AG04450 (cell line): ENCODE data around the gene LHCGR. TPM values are rescaled to one million over a fixed set of nuclear protein-coding genes. Genes with fewer than 3 reads are reported as not detected.

Source experiments
- CTCF ChIA-PET: fragments of 300-600, 350-600 bp; formaldehyde crosslinking; extraction: SDS; loops from one replicate; lab custom pipeline; 2022; ENCODE audit warnings: antibody characterized with exemption, inconsistent platforms; lab: Charles Lee
- POLR2A ChIA-PET: fragments of 350-600 bp; formaldehyde crosslinking; extraction: SDS; loops from one replicate; lab custom pipeline; 2021; ENCODE audit warnings: antibody characterized with exemption, inconsistent platforms; lab: Yijun Ruan, JAX
- DNase-seq: peaks from one replicate; pipeline ENCODE4 v3.0.0-alpha.2; 2011; ENCODE audit warnings: low read depth, low spot score
- H3K27ac ChIP-seq: one replicate; pipeline ENCODE4 v1.5.1; 2012; ENCODE audit warnings: low read depth, low read length, control low read depth
- H3K27me3 ChIP-seq: one replicate; pipeline ENCODE4 v1.6.0; 2012; ENCODE audit warnings: low read length; ENCODE audit not compliant: control insufficient read depth, insufficient read depth
- H3K4me3 ChIP-seq: 2 replicates; pipeline ENCODE4 v1.5.1; 2011; ENCODE audit warnings: mild to moderate bottlenecking, low read depth, low read length, control low read depth
- H3K9me3 ChIP-seq: 2 replicates; pipeline ENCODE4 v1.5.1; 2012; ENCODE audit warnings: low read length; ENCODE audit not compliant: control insufficient read depth, insufficient read depth
- polyA plus RNA-seq: library from polyadenylated mRNA; depleted of rRNA; stranded (reverse); fragments of >200 nt; gene quantifications from 2 replicates; pipeline ENCODE4 v1.2.3, GENCODE V29; 2011
- TF ChIP-seq, protein P1 (sequence below): IDR thresholded peaks from 2 replicates; pipeline ENCODE4 v1.5.1; 2011; ENCODE audit warnings: low read depth, low read length, control low read depth, inconsistent platforms

Gene LHCGR
- polyA plus RNA-seq, 1 experiment: 3.8 TPM

DNA sequence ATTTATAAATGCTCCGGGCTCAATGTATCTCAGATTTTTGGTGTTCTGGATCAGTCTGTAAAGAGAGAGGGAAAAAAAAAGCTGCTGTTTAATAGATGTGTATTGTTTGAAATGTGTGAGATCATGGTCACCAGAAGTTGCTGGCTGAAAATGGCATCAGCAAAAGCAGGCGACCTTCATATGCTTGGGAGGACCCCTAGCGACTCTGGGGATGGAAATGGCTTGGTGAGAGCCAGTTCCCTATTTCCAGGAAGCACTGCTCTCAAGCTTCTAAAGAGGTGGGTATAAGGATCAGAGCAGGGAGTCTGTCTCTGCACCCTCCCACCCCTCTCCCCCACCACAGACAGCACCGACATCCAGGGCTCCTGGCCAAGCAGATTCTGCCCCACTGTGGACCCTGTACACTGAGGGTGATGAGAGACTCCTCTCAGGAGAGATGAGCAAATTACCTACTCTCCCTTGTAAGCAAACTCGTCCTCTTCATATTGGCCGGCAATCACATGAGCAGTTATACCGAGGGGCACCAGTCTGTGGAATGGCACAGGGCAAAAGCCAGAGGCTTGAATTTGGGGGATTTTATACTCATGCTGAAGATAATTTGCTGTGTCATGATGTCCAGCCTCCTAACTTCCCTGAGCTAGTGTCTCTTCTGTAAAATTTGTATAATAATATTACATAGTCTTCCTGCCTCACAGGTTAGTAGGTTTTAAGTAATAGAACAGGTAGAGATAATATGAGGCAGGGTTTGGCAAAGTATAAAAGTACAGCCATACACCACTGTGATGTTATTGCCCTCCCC lies 29.6 kb downstream of the LHCGR start:
- Histone ChIP-seq H3K4me3 (no peak overlapping the region), H3K27me3 (no peaks in the 10 kb centered on the region), H3K27ac (no peak overlapping the region), H3K9me3 (no peaks in the 10 kb centered on the region)
- TF ChIP-seq, protein P1, sequence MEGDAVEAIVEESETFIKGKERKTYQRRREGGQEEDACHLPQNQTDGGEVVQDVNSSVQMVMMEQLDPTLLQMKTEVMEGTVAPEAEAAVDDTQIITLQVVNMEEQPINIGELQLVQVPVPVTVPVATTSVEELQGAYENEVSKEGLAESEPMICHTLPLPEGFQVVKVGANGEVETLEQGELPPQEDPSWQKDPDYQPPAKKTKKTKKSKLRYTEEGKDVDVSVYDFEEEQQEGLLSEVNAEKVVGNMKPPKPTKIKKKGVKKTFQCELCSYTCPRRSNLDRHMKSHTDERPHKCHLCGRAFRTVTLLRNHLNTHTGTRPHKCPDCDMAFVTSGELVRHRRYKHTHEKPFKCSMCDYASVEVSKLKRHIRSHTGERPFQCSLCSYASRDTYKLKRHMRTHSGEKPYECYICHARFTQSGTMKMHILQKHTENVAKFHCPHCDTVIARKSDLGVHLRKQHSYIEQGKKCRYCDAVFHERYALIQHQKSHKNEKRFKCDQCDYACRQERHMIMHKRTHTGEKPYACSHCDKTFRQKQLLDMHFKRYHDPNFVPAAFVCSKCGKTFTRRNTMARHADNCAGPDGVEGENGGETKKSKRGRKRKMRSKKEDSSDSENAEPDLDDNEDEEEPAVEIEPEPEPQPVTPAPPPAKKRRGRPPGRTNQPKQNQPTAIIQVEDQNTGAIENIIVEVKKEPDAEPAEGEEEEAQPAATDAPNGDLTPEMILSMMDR: no peak
- DNase-seq: no peak
- POLR2A ChIA-PET: no interaction called here
- CTCF ChIA-PET: interaction anchor here (0.7 kb wide), 1 partner anchor 36 kb away, joined by 6 read pairs; no protein-coding TSS in a partner anchor

DNA sequence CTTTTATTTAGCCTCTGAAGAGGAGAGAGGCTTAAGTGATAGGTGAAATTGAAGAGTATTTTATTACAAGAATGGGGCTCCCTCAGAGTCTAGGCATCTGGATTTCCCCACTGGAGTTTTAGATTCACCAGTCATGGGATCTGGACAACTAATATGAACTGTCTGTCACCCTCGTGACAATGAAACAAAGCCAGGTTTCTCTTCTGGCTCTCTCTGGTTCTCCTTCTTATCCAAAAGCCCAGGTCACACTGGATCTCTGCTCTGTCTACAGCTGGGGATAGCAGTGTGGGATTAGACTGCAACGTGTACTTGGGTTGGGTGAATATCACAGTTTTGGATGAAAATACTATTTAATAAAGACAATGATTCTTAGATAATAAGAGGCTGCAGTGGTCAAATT lies 31.2 kb downstream of the LHCGR start:
- no peaks in the 10 kb centered on the region for H3K9me3 ChIP-seq
- CTCF ChIA-PET: no interaction called here
- no peaks in the 10 kb centered on the region for H3K27me3 ChIP-seq
- no peak overlapping the region for H3K27ac ChIP-seq
- TF ChIP-seq, protein P1: no peak
- DNase-seq: no peak
- POLR2A ChIA-PET: no interaction called here
- no peak overlapping the region for H3K4me3 ChIP-seq

DNA sequence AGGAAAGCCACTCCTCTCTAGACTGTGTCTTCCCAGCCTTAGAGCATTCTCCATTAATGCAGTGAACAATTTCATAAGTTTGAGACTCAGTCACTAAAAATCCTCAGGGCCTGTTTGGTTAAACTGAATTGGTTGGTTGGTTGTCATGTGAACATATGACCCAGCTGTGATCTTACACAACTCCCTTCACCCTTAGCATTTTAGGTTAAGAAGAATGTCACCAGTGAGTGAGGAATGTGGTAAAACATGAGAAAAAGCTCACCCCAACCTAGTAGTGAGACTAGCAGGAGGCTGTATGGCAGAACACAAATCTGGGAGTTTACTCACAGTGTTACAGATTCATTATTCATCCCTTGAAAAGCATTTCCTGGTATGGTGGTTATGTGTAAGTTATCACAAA lies 32.4 kb downstream of the LHCGR start:
- peak overlapping the region; percentile 75 for H3K27ac ChIP-seq
- H3K9me3 ChIP-seq: no peaks in the 10 kb centered on the region
- CTCF ChIA-PET: no interaction called here
- POLR2A ChIA-PET: interaction anchor here (1.3 kb wide), 2 partner anchors 8 to 129 kb away, joined by 6 to 7 read pairs; no protein-coding TSS in a partner anchor
- peak; percentile 81 for DNase-seq
- TF ChIP-seq, protein P1: no peak
- H3K27me3 ChIP-seq: no peaks in the 10 kb centered on the region
- H3K4me3 ChIP-seq: no peak overlapping the region

DNA sequence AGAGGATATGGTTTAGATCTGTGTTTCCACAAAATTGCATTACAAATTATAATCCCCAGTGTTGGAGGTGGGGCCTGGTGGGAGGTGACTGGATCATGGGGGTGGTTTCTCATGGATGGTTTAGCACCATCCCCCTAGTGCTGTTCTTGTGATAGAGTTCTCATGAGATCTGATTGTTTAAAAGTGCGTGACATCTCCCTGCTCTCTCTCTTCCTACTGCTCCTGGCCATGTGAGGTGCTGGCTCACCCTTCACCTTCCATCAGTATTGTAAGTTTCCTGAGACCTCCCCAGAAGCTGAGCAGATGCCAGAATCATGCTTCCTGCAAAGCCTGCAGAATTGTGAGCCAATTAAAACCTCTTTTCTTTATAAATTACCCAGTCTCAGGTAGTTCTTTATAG lies 33.1 kb downstream of the LHCGR start:
- DNase-seq: no peak
- no peaks in the 10 kb centered on the region for H3K9me3 ChIP-seq
- ChIA-PET POLR2A (no interaction called here), CTCF (interaction anchor here (0.6 kb wide), 1 partner anchor 30 kb away, joined by 3 read pairs; no protein-coding TSS in a partner anchor)
- H3K27ac ChIP-seq: peak overlapping the region; percentile 75
- TF ChIP-seq, protein P1: no peak
- H3K27me3 ChIP-seq: no peaks in the 10 kb centered on the region
- no peak overlapping the region for H3K4me3 ChIP-seq

- Histone ChIP-seq H3K4me3 (no peak overlapping the region), H3K9me3 (no peaks in the 10 kb centered on the region), H3K27ac (no peak overlapping the region), H3K27me3 (no peaks in the 10 kb centered on the region)
- TF ChIP-seq, protein P1: no peak
- no peak for DNase-seq
- ChIA-PET CTCF (interaction anchor here (0.8 kb wide), 1 partner anchor 1771 kb away, joined by 3 read pairs; no protein-coding TSS in a partner anchor), POLR2A (no interaction called here)
These were observed 34.4 kb downstream of the LHCGR start for GRCh38 chr2:48721158-48721557.
